ENCODE results near the gene HMG20B. TPM values are rescaled to one million over a fixed set of nuclear protein-coding genes. Genes with fewer than 3 reads are reported as not detected.

Gene HMG20B
- polyA plus RNA-seq, 1 donor from 2014 or later, result 22.6 TPM

GRCh38 chr19:3589949-3590348, 17.2 kb downstream of the HMG20B start:
- Histone ChIP-seq H3K9ac (ENCODE audit: low read length) (no peak overlapping the region), H3K9me3 (ENCODE audit: low read length) (no peaks in the 10 kb centered on the region), H2AFZ (ENCODE audit: low read depth, low read length) (no peak overlapping the region), H3K27ac (ENCODE audit: low read length) (no peak overlapping the region), H3F3A (ENCODE audit: insufficient read depth, low read length, poor library complexity, severe bottlenecking) (no peaks in the 10 kb centered on the region), H3K79me2 (replicated peaks; ENCODE audit: insufficient read depth, low read length) (no peaks in the 10 kb centered on the region), H4K20me1 (ENCODE audit: insufficient read depth) (no peaks in the 10 kb centered on the region), H3K4me2 (ENCODE audit: low read length) (no peak overlapping the region), H3K36me3 (ENCODE audit: insufficient read depth, low read length) (no peaks in the 10 kb centered on the region), H3K9me2 (ENCODE audit: insufficient read depth, low read length) (no peaks in the 10 kb centered on the region), H3K4me3 (ENCODE audit: low read length) (no peak overlapping the region), H3K27me3 (ENCODE audit: insufficient read depth, low read depth, low read length) (peaks cover 20% of the 10 kb centered on the region)
- TF ChIP-seq POLR2AphosphoS5 (IDR thresholded peaks at IDR 0.05) (no peak), RAD21 (conservative IDR thresholded peaks at IDR 0.05) (no peak), MXI1 (conservative IDR thresholded peaks at IDR 0.05; ENCODE audit: poor library complexity, severe bottlenecking) (no peak), TAF1 (IDR thresholded peaks at IDR 0.05; ENCODE audit: low read depth) (no peak), EZH2 (IDR thresholded peaks at IDR 0.05; ENCODE audit: borderline replicate concordance, insufficient read depth, low read length, poor library complexity, severe bottlenecking) (no peak), REST (IDR thresholded peaks at IDR 0.05; ENCODE audit: borderline replicate concordance) (no peak)
- TF ChIP-seq, protein P1, sequence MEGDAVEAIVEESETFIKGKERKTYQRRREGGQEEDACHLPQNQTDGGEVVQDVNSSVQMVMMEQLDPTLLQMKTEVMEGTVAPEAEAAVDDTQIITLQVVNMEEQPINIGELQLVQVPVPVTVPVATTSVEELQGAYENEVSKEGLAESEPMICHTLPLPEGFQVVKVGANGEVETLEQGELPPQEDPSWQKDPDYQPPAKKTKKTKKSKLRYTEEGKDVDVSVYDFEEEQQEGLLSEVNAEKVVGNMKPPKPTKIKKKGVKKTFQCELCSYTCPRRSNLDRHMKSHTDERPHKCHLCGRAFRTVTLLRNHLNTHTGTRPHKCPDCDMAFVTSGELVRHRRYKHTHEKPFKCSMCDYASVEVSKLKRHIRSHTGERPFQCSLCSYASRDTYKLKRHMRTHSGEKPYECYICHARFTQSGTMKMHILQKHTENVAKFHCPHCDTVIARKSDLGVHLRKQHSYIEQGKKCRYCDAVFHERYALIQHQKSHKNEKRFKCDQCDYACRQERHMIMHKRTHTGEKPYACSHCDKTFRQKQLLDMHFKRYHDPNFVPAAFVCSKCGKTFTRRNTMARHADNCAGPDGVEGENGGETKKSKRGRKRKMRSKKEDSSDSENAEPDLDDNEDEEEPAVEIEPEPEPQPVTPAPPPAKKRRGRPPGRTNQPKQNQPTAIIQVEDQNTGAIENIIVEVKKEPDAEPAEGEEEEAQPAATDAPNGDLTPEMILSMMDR (IDR thresholded peaks at IDR 0.05; ENCODE audit: poor library complexity, severe bottlenecking), result no peak

DNA sequence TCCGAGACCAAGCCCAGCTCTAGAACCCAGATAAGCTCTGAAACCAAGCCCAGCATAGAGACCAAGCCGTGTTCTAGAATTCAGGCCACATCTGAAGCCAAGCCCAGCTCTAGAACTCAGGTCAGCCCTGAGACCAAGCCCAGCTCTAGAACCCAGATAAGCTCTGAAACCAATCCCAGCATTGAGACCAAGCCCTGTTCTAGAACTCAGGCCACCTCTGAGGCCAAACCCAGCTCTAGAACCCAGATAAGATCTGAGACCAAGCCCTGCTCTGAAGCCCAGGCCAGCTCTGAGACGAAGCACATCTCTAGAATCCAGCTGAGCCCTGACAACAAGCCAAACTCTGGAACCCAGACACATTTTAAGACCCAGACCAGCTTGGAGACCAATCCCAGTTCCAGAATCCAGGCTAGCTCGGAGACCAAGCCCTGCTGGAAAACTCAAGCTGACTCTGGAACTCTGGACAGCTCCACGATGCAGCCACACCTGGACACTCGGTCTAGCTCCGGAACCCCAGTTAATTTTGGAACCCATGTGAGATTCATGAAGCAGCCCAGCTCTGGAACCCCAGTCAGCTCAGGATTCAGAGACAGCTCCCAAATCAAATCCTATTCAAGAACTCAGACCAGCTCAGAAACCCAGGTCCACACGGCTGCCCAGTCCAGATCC, 18.4 kb downstream of the HMG20B start:
- no peak for TF ChIP-seq EZH2 (IDR thresholded peaks at IDR 0.05; ENCODE audit: borderline replicate concordance, insufficient read depth, low read length, poor library complexity, severe bottlenecking)
- no peak for TF ChIP-seq POLR2AphosphoS5 (IDR thresholded peaks at IDR 0.05)
- no peak for TF ChIP-seq EP300 (conservative IDR thresholded peaks at IDR 0.05; ENCODE audit: poor library complexity, severe bottlenecking)
- TF ChIP-seq TAF1 (IDR thresholded peaks at IDR 0.05; ENCODE audit: low read depth), result no peak
- TF ChIP-seq SMC3 (conservative IDR thresholded peaks at IDR 0.05; ENCODE audit: poor library complexity), result no peak
- TF ChIP-seq REST (IDR thresholded peaks at IDR 0.05; ENCODE audit: borderline replicate concordance), result no peak
- TF ChIP-seq, protein P1 (IDR thresholded peaks at IDR 0.05; ENCODE audit: poor library complexity, severe bottlenecking), result no peak
- TF ChIP-seq MXI1 (conservative IDR thresholded peaks at IDR 0.05; ENCODE audit: poor library complexity, severe bottlenecking), result no peak
- TF ChIP-seq RAD21 (conservative IDR thresholded peaks at IDR 0.05), result no peak
- H3K27ac ChIP-seq (ENCODE audit: low read length), result no peak overlapping the region
- peaks cover 10% of the 10 kb centered on the region for H3K27me3 ChIP-seq (ENCODE audit: insufficient read depth, low read depth, low read length)
- H3K9ac ChIP-seq (ENCODE audit: low read length), result no peak overlapping the region
- no peaks in the 10 kb centered on the region for H3K36me3 ChIP-seq (ENCODE audit: insufficient read depth, low read length)
- no peaks in the 10 kb centered on the region for H3F3A ChIP-seq (ENCODE audit: insufficient read depth, low read length, poor library complexity, severe bottlenecking)
- no peak overlapping the region for H3K4me2 ChIP-seq (ENCODE audit: low read length)
- no peak overlapping the region for H2AFZ ChIP-seq (ENCODE audit: low read depth, low read length)
- H3K4me3 ChIP-seq (ENCODE audit: low read length), result no peak overlapping the region
- H3K79me2 ChIP-seq (replicated peaks; ENCODE audit: insufficient read depth, low read length), result no peaks in the 10 kb centered on the region
- no peaks in the 10 kb centered on the region for H3K9me3 ChIP-seq (ENCODE audit: low read length)
- no peaks in the 10 kb centered on the region for H3K9me2 ChIP-seq (ENCODE audit: insufficient read depth, low read length)
- no peaks in the 10 kb centered on the region for H4K20me1 ChIP-seq (ENCODE audit: insufficient read depth)
